Mammary epithelial cell (primary cell): ENCODE data around the gene STARD4.

Experiments
- CTCF ChIP-seq, 2 donors: IDR thresholded peaks in 1 of 2; conservative IDR thresholded peaks in 1 of 2; 2 replicates each; pipeline ENCODE4 v1.5.1; 2011 to 2012; ENCODE audit warnings: inconsistent platforms in 2 of 2, low read length in 2 of 2, mild to moderate bottlenecking in 2 of 2, control low read depth in 1 of 2, low read depth in 1 of 2; ENCODE audit not compliant: insufficient read depth in 1 of 2; ENCODE audit errors: extremely low read depth in 1 of 2
- EZH2 ChIP-seq: IDR thresholded peaks from 2 replicates; pipeline ENCODE4 v1.6.1; 2012; ENCODE audit warnings: low read length, inconsistent platforms, borderline replicate concordance

DNA sequence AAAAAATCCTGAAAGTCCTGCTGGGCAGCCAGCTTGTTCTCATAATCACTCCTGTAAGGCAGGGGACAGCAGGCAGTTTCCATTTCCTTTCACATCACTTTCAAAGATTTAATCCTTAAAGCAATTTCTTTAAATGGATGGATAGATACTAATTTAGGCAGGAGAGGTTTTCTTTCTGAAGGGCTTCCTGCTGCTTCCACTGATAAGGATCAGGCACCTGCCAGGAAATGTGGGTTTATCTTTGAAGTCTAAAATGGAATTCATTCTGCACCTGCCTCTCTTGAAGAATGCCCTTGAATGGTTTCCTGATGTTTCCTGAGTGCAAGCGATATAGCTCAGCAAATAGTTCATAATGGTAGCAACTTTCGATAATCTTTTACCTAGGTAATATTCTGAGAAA, 64.5 kb downstream of the STARD4 start:
- TF ChIP-seq CTCF (conservative IDR thresholded peaks at IDR 0.05 in 1 of 2, IDR thresholded peaks at IDR 0.05 in 1 of 2; ENCODE audit: extremely low read depth in 1 of 2, insufficient read depth in 1 of 2, low read depth in 1 of 2, low read length in 2 of 2) (no peak), EZH2 (no peak)
